ENCODE results near the gene DCUN1D4.
"Not testable (repeated sequence)": the region's sequence is repeated elsewhere in the genome, so short reads cannot be mapped to it uniquely, and the experiment has no call there.

DNA sequence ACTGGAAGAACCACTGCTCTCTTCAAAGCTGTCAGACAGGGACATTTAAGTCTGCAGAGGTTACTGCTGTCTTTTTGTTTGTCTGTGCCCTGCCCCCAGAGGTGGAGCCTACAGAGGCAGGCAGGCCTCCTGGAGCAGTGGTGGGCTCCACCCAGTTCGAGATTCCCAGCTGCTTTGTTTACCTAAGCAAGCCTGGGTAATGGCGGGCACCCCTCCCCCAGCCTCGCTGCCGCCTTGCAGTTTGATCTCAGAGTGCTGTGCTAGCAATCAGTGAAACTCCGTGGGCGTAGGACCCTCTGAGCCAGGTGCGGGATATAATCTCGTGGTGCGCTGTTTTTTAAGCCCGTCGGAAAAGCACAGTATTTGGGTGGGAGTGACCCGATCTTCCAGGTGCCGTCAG is 97.5 kb downstream of the DCUN1D4 start:
- TF ChIP-seq, protein P1, sequence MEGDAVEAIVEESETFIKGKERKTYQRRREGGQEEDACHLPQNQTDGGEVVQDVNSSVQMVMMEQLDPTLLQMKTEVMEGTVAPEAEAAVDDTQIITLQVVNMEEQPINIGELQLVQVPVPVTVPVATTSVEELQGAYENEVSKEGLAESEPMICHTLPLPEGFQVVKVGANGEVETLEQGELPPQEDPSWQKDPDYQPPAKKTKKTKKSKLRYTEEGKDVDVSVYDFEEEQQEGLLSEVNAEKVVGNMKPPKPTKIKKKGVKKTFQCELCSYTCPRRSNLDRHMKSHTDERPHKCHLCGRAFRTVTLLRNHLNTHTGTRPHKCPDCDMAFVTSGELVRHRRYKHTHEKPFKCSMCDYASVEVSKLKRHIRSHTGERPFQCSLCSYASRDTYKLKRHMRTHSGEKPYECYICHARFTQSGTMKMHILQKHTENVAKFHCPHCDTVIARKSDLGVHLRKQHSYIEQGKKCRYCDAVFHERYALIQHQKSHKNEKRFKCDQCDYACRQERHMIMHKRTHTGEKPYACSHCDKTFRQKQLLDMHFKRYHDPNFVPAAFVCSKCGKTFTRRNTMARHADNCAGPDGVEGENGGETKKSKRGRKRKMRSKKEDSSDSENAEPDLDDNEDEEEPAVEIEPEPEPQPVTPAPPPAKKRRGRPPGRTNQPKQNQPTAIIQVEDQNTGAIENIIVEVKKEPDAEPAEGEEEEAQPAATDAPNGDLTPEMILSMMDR (IDR thresholded peaks at IDR 0.05): not testable (repeated sequence)
- TF ChIP-seq POLR2A (IDR thresholded peaks at IDR 0.05): not testable (repeated sequence)
